Fibroblast of lung (primary cell): ENCODE data around the gene UBAP1. TPM values are rescaled to one million over a fixed set of nuclear protein-coding genes. Genes with fewer than 3 reads are reported as not detected.

Experiments used
- DNase-seq, 2 donors: peaks; one replicate each; pipeline versions ENCODE4 v3.0.0 to v3.0.0-alpha.2; 2010; ENCODE audit warnings: low read depth in 2 of 2
- H2AFZ ChIP-seq: 2 replicates; pipeline ENCODE4 v1.5.1; 2012; ENCODE audit warnings: low read length, control low read depth, inconsistent platforms
- H3K27ac ChIP-seq: 2 replicates; pipeline ENCODE4 v1.5.1; 2011; ENCODE audit warnings: low read length, control low read depth; ENCODE audit not compliant: insufficient read depth
- H3K27me3 ChIP-seq: 2 replicates; pipeline ENCODE4 v1.5.1; 2011; ENCODE audit warnings: mild to moderate bottlenecking, low read length; ENCODE audit not compliant: control insufficient read depth, insufficient read depth
- H3K36me3 ChIP-seq: 2 replicates; pipeline ENCODE4 v1.5.1; 2011; ENCODE audit warnings: low read length; ENCODE audit not compliant: control insufficient read depth, insufficient read depth
- H3K4me1 ChIP-seq: 2 replicates; pipeline ENCODE4 v1.5.1; 2011; ENCODE audit warnings: low read length; ENCODE audit not compliant: control insufficient read depth, insufficient read depth; ENCODE audit errors: extremely low read depth
- H3K4me2 ChIP-seq: 2 replicates; pipeline ENCODE4 v1.5.1; 2011; ENCODE audit warnings: low read length, control low read depth; ENCODE audit not compliant: insufficient read depth; ENCODE audit errors: extremely low read depth
- H3K4me3 ChIP-seq, 4 experiments: fragments of 200-600 bp in 1 of 4; sonication (generic) in 1 of 4; replicated peaks in 1 of 4; 2 replicates each; pipeline ENCODE4 v1.5.1; 2011 to 2016; ENCODE audit warnings: low read length in 4 of 4, low read depth in 3 of 4, mild to moderate bottlenecking in 3 of 4, control low read depth in 2 of 4, inconsistent platforms in 1 of 4, mixed read lengths in 1 of 4; ENCODE audit not compliant: insufficient read depth in 1 of 4; ENCODE audit errors: control extremely low read depth in 1 of 4
- H3K79me2 ChIP-seq: 2 replicates; pipeline ENCODE4 v1.5.1; 2012; ENCODE audit warnings: mild to moderate bottlenecking, low read length, inconsistent platforms; ENCODE audit not compliant: control insufficient read depth, insufficient read depth
- H3K9ac ChIP-seq: 2 replicates; pipeline ENCODE4 v1.5.1; 2011; ENCODE audit warnings: mild to moderate bottlenecking, low read length, control low read depth; ENCODE audit not compliant: insufficient read depth
- H3K9me3 ChIP-seq: 2 replicates; pipeline ENCODE4 v1.5.1; 2012; ENCODE audit warnings: low read depth, low read length; ENCODE audit not compliant: control insufficient read depth, insufficient read depth
- H4K20me1 ChIP-seq: 2 replicates; pipeline ENCODE4 v1.5.1; 2011; ENCODE audit warnings: low read length; ENCODE audit not compliant: control insufficient read depth, insufficient read depth; ENCODE audit errors: extremely low read depth
- EZH2 ChIP-seq: IDR thresholded peaks from 2 replicates; pipeline ENCODE4 v1.5.1; 2012; ENCODE audit warnings: low read length, control low read depth, mild to moderate bottlenecking; ENCODE audit errors: missing control alignments
- polyA plus RNA-seq, 2 donors: library from polyadenylated mRNA; depleted of rRNA in 1 of 2; stranded (reverse) in 1 of 2; unstranded in 1 of 2; fragments of >200 nt; gene quantifications; 2 replicates each; pipeline ENCODE4 v1.2.1, GENCODE V29; 2011 to 2012; ENCODE audit warnings: missing spikeins in 1 of 2
- total RNA-seq: library from RNA; depleted of rRNA; stranded (reverse); fragments of >200 nt; gene quantifications from 2 replicates; pipeline ENCODE4 v1.2.1, GENCODE V29; 2014
- TF ChIP-seq, protein P1 (sequence below), 2 donors: IDR thresholded peaks in 1 of 2; conservative IDR thresholded peaks in 1 of 2; 1 replicate in 1 of 2; 2 replicates in 1 of 2; pipeline ENCODE4 v1.5.1; 2011 to 2012; ENCODE audit warnings: low read length in 2 of 2, control low read depth in 1 of 2, inconsistent platforms in 1 of 2, low read depth in 1 of 2, mild to moderate bottlenecking in 1 of 2

UBAP1 gene
- total and polyA plus RNA-seq, 2 donors (not counting 1 experiment from before 2014, with no cell fraction given) = 41.6 to 58.1 TPM

DNA sequence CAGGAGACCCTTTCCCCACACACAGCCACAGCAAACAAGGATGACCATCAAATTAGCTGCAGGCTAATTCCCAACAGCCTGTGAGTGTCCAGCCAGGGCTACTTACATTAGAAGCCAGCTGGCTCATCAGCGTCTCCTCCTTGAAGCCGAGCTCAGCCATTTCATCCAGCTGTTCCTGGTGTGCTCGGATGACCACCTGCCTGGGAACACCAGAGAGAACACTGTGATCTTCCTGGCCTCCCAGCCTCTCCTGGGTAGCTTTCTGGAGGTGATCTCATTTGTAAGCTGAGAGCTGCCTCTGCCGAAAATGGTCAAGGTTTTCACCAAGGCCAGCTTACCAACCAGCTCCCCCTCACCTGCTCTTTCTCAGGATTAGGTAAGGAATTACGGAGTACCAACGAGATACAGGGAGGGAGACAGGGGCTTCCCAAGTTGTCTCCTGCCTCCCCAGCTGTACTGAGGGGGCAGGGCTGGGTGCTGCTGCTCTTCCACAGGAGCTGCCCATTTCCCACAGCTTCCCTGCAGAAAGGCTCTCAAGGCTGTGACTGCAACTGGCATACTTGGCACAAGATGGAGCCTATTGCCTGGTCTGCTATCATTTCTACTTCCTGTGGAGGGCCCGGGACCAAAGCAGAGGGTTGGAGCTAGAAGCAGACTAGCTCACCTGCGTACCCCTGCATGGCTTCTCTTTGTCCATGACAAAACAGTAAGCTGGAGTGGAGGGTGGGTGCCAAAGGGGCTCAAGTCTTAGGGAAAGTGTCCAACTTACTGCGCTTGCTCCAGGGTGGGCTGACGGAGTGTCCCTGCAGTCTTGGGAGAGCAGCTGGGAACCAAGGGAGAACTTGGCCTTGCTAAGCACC lies 76.4 kb downstream of the UBAP1 start:
- DNase-seq = peak in 1 of 2 donors; percentile 36
- H3K79me2 ChIP-seq = no peaks in the 10 kb centered on the region
- H3K9ac ChIP-seq = no peak overlapping the region
- H2AFZ ChIP-seq = no peak overlapping the region
- TF ChIP-seq, protein P1, sequence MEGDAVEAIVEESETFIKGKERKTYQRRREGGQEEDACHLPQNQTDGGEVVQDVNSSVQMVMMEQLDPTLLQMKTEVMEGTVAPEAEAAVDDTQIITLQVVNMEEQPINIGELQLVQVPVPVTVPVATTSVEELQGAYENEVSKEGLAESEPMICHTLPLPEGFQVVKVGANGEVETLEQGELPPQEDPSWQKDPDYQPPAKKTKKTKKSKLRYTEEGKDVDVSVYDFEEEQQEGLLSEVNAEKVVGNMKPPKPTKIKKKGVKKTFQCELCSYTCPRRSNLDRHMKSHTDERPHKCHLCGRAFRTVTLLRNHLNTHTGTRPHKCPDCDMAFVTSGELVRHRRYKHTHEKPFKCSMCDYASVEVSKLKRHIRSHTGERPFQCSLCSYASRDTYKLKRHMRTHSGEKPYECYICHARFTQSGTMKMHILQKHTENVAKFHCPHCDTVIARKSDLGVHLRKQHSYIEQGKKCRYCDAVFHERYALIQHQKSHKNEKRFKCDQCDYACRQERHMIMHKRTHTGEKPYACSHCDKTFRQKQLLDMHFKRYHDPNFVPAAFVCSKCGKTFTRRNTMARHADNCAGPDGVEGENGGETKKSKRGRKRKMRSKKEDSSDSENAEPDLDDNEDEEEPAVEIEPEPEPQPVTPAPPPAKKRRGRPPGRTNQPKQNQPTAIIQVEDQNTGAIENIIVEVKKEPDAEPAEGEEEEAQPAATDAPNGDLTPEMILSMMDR (conservative IDR thresholded peaks at IDR 0.05 in 1 of 2, IDR thresholded peaks at IDR 0.05 in 1 of 2; ENCODE audit: low read depth in 1 of 2, low read length in 2 of 2) = no peak
- TF ChIP-seq EZH2 = no peak
- H3K9me3 ChIP-seq = no peaks in the 10 kb centered on the region
- peaks cover 22% of the 10 kb centered on the region for H3K4me1 ChIP-seq
- no peak overlapping the region for H3K4me3 ChIP-seq
- H3K4me2 ChIP-seq = peak overlapping the region; percentile 17
- peak overlapping the region; percentile 91 for H3K27ac ChIP-seq
- no peaks in the 10 kb centered on the region for H4K20me1 ChIP-seq
- peaks cover 12% of the 10 kb centered on the region for H3K36me3 ChIP-seq
- no peaks in the 10 kb centered on the region for H3K27me3 ChIP-seq

DNA sequence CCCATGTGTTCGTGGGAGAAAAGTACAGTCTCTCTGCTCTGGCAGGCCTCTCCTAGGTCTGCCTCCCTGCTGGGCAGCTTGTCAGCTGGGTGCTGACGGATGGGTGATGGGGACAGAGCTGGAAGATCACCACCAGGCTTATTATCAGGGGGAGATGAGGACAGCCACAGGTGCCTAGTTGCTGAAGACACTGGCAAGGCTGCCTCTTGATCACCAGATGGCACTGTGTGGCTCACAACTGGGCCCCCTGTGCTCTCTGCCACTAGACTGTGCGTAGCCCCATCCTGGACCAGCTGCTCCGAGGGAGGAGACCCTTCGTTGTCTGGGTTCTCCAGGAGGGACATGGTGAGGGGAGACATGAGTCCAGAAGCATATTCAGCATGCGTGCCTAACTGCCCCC lies 77.3 kb downstream of the UBAP1 start:
- H3K36me3 ChIP-seq = peaks cover 7% of the 10 kb centered on the region
- H4K20me1 ChIP-seq = no peaks in the 10 kb centered on the region
- no peak overlapping the region for H3K9ac ChIP-seq
- peaks cover 22% of the 10 kb centered on the region for H3K4me1 ChIP-seq
- H2AFZ ChIP-seq = no peak overlapping the region
- no peaks in the 10 kb centered on the region for H3K27me3 ChIP-seq
- H3K4me3 ChIP-seq = no peak overlapping the region
- no peaks in the 10 kb centered on the region for H3K9me3 ChIP-seq
- peak in 1 of 2 donors; percentile 9 for DNase-seq
- peak overlapping the region; percentile 91 for H3K27ac ChIP-seq
- TF ChIP-seq, protein P1 (conservative IDR thresholded peaks at IDR 0.05 in 1 of 2, IDR thresholded peaks at IDR 0.05 in 1 of 2; ENCODE audit: low read depth in 1 of 2, low read length in 2 of 2) = no peak
- no peak for TF ChIP-seq EZH2
- no peaks in the 10 kb centered on the region for H3K79me2 ChIP-seq
- H3K4me2 ChIP-seq = no peak overlapping the region

DNA sequence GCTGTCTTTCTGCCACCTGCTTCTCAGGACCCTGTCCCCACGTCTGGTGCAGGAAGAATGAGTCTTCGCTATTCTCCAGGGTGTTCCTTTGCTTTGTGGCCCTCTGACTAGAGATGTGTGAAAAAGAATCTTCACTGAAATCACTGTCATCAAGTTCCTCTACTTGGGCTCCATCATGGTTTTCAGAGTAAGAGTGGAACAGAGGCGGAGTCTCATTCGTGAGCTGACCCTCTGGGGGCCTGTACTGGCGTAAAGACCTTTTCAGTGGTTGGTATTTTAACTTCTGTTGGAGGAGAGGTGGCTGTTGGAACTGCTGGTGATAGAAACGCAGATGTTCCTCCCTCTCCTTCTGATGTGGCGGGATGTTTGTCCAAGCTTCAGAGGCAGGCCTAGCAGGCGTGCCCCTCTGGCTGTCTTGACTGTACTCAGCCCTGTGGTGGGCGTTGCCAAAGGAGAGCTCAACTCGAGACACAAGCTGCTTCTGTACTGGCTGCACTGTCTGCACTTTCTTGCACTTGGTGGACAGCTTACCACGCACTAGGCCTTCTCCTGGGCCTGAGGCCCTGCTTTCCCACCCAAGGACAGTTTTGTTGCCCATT lies 78.2 kb downstream of the UBAP1 start:
- DNase-seq = peak in 1 of 2 donors; percentile 12
- Histone ChIP-seq H3K9me3 (no peaks in the 10 kb centered on the region), H3K4me1 (peaks cover 22% of the 10 kb centered on the region), H3K27me3 (no peaks in the 10 kb centered on the region), H3K27ac (no peak overlapping the region), H3K36me3 (peaks cover 3% of the 10 kb centered on the region), H2AFZ (no peak overlapping the region), H3K79me2 (no peaks in the 10 kb centered on the region), H3K4me2 (no peak overlapping the region), H4K20me1 (no peaks in the 10 kb centered on the region), H3K9ac (no peak overlapping the region), H3K4me3 (no peak overlapping the region)
- no peak for TF ChIP-seq EZH2
- TF ChIP-seq, protein P1 (conservative IDR thresholded peaks at IDR 0.05 in 1 of 2, IDR thresholded peaks at IDR 0.05 in 1 of 2; ENCODE audit: low read depth in 1 of 2, low read length in 2 of 2) = no peak
